ENCODE data around the gene ACE2.

DNA sequence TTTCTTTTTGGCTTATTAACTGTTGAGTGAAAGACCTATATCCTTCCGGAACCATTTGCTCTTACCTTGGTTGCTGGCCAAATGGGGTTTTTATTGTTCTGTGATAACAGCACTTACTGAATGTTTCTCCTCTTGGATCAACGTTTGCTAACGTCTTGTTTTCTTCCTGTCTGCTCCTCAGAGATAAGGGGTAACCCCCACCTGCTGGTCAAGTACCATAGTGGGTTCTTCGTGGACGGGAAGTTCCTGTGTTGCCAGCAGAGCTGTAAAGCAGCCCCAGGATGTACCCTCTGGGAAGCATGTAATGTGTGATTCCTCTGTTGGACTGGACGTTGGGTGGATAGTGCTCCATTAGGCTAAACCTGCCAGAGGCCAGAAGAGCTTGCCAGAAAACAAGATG, 84.8 kb downstream of the ACE2 start:
- TF ChIP-seq, protein P1, sequence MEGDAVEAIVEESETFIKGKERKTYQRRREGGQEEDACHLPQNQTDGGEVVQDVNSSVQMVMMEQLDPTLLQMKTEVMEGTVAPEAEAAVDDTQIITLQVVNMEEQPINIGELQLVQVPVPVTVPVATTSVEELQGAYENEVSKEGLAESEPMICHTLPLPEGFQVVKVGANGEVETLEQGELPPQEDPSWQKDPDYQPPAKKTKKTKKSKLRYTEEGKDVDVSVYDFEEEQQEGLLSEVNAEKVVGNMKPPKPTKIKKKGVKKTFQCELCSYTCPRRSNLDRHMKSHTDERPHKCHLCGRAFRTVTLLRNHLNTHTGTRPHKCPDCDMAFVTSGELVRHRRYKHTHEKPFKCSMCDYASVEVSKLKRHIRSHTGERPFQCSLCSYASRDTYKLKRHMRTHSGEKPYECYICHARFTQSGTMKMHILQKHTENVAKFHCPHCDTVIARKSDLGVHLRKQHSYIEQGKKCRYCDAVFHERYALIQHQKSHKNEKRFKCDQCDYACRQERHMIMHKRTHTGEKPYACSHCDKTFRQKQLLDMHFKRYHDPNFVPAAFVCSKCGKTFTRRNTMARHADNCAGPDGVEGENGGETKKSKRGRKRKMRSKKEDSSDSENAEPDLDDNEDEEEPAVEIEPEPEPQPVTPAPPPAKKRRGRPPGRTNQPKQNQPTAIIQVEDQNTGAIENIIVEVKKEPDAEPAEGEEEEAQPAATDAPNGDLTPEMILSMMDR (IDR thresholded peaks at IDR 0.05), result no peak
- no peak for TF ChIP-seq POLR2A (IDR thresholded peaks at IDR 0.05)

Measured in suprapubic skin (tissue), 3 donors.